RWPE1 (cell line): Measurements from ENCODE around the gene FAXC.
"Not testable (repeated sequence)": the region's sequence is repeated elsewhere in the genome, so short reads cannot be mapped to it uniquely, and the experiment has no call there.

ENCODE experiments used
- CTCF ChIA-PET: fragments of 350-600 bp; sonication (Branson Sonifier 250); formaldehyde crosslinking; extraction: SDS; loops from one replicate; lab custom pipeline; 2021; lab: Yijun Ruan, JAX
- POLR2A ChIA-PET: fragments of 400-600 bp; formaldehyde crosslinking; extraction: SDS; loops from one replicate; lab custom pipeline; 2020; ENCODE audit warnings: antibody characterized with exemption; ENCODE audit not compliant: low non-redundant PET; lab: Yijun Ruan, JAX
- DNase-seq: peaks from one replicate; pipeline ENCODE4 v3.0.0; 2012; ENCODE audit warnings: low spot score
- H3K27ac ChIP-seq: fragments of 450-650 bp; 2 replicates; pipeline ENCODE4 v1.5.1; 2017
- CTCF ChIP-seq: fragments of 450-650 bp; conservative IDR thresholded peaks from 2 replicates; pipeline ENCODE4 v1.5.1; 2017; ENCODE audit warnings: low read depth, mild to moderate bottlenecking

The FAXC gene

DNA sequence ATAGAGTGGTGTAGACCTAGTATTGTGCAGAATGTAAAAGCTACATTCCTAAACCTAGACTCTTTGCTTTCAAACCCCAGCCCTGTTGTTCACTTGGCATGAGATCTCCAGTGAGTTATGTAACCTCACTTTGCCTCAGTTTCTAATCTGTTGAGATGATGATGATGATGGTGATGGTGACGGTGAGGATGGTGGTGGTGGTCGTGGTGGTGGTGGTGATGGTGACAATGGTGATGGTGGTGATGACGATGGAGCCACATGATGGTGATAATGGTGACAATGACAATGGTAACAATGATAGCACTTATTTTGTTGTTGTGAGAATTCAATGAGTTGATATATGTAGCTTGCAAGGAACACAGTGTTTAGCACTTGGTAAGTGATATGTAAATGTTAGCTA is 80.3 kb downstream of the FAXC start:
- ChIA-PET CTCF (interaction anchor here (0.6 kb wide), 2 partner anchors 10 to 27 kb away, joined by 3 read pairs; no protein-coding TSS in a partner anchor), POLR2A (no interaction called here)
- DNase-seq = no peak
- TF ChIP-seq CTCF = no peak
- no peak overlapping the region for H3K27ac ChIP-seq

DNA sequence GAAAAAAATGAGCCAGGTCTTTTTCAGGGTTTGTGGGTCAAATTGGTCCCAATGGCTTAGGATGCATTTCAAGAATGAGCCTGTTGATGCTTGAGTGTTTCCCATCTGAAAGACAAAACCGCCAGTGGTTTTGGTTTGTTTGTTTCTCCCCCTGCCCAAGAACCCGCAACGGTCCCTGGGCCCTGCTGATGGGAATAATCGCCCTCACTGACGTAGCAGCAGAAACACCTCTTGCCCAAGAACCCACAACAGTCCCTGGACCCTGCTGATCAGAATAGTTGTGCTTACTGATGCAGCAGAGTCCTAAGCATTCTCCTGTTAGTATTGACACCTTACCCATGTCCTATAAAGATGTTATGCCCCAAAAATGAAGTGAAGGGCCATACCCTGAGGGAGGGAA is 82.5 kb downstream of the FAXC start:
- DNase-seq, POLR2A ChIA-PET, CTCF ChIA-PET, H3K27ac ChIP-seq: not testable (repeated sequence)

- CTCF ChIA-PET, POLR2A ChIA-PET, H3K27ac ChIP-seq, DNase-seq: not testable (repeated sequence)
Measured at GRCh38 chr6:99265447-99265846, 84.0 kb downstream of the FAXC start.

GRCh38 chr6:99254616-99255550 is 94.6 kb downstream of the FAXC start:
- ChIA-PET POLR2A (no interaction called here), CTCF (no interaction called here)
- no peak for TF ChIP-seq CTCF
- DNase-seq = no peak
- H3K27ac ChIP-seq = no peak overlapping the region

DNA sequence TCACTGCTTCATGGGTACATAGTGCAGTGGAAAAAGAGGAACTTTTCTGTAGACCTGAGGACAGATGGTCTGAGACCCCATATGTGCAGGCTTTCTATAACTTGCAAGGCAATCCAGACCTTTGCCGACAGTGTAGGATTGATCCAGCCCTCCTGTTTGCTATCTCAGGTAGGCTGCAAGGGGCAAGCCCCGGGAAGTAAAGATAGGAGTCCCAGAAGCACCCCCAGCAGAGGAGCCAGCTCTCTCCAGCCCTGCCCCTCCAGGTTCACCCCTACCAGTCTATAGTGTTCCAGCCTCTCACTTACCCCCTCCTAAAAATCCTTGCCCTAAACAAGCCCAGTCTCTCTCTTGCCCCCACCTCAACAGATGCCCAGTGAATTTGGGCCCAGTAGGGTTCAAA is 96.2 kb downstream of the FAXC start:
- no peak overlapping the region for H3K27ac ChIP-seq
- no peak for TF ChIP-seq CTCF
- no peak for DNase-seq
- ChIA-PET POLR2A (no interaction called here), CTCF (no interaction called here)

GRCh38 chr6:99252421-99252820 is 97.1 kb downstream of the FAXC start:
- POLR2A ChIA-PET = no interaction called here
- CTCF ChIA-PET = no interaction called here

GRCh38 chr6:99250476-99250875 is 99.0 kb downstream of the FAXC start:
- no peak for TF ChIP-seq CTCF
- no peak for DNase-seq
- H3K27ac ChIP-seq = no peak overlapping the region
- ChIA-PET POLR2A (no interaction called here), CTCF (interaction anchor here (0.5 kb wide), 1 partner anchor 9 kb away, joined by 3 read pairs; no protein-coding TSS in a partner anchor)

More at GRCh38 chr6:99252421-99252820, 97.1 kb downstream of the FAXC start:
- no peak for DNase-seq
- no peak overlapping the region for H3K27ac ChIP-seq
- TF ChIP-seq CTCF = no peak
